Progenitor cell of endocrine pancreas (in vitro differentiated cells): ENCODE measurements around the gene HTR3E. TPM values are rescaled to one million over a fixed set of nuclear protein-coding genes. Genes with fewer than 3 reads are reported as not detected.

Source experiments
- DNase-seq: peaks from one replicate; pipeline ENCODE4 v3.0.0; 2021; ENCODE audit warnings: low spot score; ENCODE audit not compliant: unreplicated experiment
- H3K27ac Mint-ChIP-seq: 2 replicates; pipeline ENCODE4 v1.8.0; 2021; ENCODE audit warnings: mild to moderate bottlenecking, moderate library complexity, mixed read lengths
- H3K27me3 Mint-ChIP-seq: 2 replicates; pipeline ENCODE4 v1.8.0; 2021; ENCODE audit warnings: mixed read lengths
- H3K36me3 Mint-ChIP-seq: 2 replicates; pipeline ENCODE4 v1.8.0; 2022; ENCODE audit warnings: mixed read lengths; ENCODE audit not compliant: insufficient read depth
- H3K4me1 Mint-ChIP-seq: 2 replicates; pipeline ENCODE4 v1.8.0; 2021; ENCODE audit warnings: low read depth, mixed read lengths
- H3K4me3 Mint-ChIP-seq: 2 replicates; pipeline ENCODE4 v1.8.0; 2021; ENCODE audit warnings: low read depth, mild to moderate bottlenecking, moderate library complexity, mixed read lengths
- H3K9me3 Mint-ChIP-seq: 2 replicates; pipeline ENCODE4 v1.8.0; 2021; ENCODE audit warnings: low read depth, mixed read lengths
- total RNA-seq: library from RNA; stranded (reverse); gene quantifications from 2 replicates; pipeline ENCODE4 v1.2.1, GENCODE V29; 2021
- TF ChIP-seq, protein P1 (sequence below): fragments of 200-600 bp; sonication (generic); IDR thresholded peaks from one replicate; pipeline ENCODE4 v1.5.0; 2021; ENCODE audit warnings: antibody characterized with exemption, mild to moderate bottlenecking; ENCODE audit not compliant: unreplicated experiment

Gene HTR3E
- total RNA-seq, 1 donor from 2014 or later, result not detected

DNA sequence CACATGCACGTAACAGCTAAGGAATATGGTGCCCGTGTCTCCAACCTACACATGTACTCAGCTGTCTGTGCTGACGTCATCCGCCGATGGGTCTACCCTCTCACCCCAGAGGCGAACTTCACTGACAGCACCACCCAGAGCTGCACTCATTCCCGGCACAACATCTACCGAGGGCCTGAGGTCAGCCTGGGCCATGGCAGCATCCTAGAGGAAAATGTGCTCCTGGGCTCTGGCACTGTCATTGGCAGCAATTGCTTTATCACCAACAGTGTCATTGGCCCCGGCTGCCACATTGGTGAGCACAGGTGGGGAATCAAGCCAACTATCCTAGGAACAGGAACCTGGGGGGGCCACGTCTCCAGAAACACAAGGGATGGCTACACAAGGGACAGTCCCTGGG is 43.6 kb downstream of the HTR3E start:
- peaks cover 11% of the 10 kb centered on the region for H3K36me3 Mint-ChIP-seq
- no peaks in the 10 kb centered on the region for H3K27me3 Mint-ChIP-seq
- TF ChIP-seq, protein P1, sequence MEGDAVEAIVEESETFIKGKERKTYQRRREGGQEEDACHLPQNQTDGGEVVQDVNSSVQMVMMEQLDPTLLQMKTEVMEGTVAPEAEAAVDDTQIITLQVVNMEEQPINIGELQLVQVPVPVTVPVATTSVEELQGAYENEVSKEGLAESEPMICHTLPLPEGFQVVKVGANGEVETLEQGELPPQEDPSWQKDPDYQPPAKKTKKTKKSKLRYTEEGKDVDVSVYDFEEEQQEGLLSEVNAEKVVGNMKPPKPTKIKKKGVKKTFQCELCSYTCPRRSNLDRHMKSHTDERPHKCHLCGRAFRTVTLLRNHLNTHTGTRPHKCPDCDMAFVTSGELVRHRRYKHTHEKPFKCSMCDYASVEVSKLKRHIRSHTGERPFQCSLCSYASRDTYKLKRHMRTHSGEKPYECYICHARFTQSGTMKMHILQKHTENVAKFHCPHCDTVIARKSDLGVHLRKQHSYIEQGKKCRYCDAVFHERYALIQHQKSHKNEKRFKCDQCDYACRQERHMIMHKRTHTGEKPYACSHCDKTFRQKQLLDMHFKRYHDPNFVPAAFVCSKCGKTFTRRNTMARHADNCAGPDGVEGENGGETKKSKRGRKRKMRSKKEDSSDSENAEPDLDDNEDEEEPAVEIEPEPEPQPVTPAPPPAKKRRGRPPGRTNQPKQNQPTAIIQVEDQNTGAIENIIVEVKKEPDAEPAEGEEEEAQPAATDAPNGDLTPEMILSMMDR, result no peak
- no peak overlapping the region for H3K4me3 Mint-ChIP-seq
- no peak overlapping the region for H3K27ac Mint-ChIP-seq
- no peaks in the 10 kb centered on the region for H3K9me3 Mint-ChIP-seq
- H3K4me1 Mint-ChIP-seq, result peaks cover 14% of the 10 kb centered on the region
- DNase-seq, result no peak

DNA sequence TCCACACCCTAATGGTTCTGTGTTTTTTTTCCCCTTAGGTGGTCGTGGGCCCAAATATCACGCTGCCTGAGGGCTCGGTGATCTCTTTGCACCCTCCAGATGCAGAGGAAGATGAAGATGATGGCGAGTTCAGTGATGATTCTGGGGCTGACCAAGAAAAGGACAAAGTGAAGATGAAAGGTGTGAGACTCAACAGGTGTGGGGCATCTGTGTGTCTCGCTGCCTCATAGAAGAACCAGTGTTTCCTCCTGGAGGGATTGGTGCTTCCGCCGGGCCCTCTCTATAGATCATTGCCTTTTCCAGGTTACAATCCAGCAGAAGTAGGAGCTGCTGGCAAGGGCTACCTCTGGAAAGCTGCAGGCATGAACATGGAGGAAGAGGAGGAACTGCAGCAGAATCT is 45.3 kb downstream of the HTR3E start:
- no peaks in the 10 kb centered on the region for H3K4me1 Mint-ChIP-seq
- no peaks in the 10 kb centered on the region for H3K9me3 Mint-ChIP-seq
- DNase-seq, result no peak
- H3K4me3 Mint-ChIP-seq, result no peak overlapping the region
- TF ChIP-seq, protein P1, result no peak
- H3K27ac Mint-ChIP-seq, result peak overlapping the region; percentile 24
- H3K27me3 Mint-ChIP-seq, result no peaks in the 10 kb centered on the region
- peaks cover 11% of the 10 kb centered on the region for H3K36me3 Mint-ChIP-seq

DNA sequence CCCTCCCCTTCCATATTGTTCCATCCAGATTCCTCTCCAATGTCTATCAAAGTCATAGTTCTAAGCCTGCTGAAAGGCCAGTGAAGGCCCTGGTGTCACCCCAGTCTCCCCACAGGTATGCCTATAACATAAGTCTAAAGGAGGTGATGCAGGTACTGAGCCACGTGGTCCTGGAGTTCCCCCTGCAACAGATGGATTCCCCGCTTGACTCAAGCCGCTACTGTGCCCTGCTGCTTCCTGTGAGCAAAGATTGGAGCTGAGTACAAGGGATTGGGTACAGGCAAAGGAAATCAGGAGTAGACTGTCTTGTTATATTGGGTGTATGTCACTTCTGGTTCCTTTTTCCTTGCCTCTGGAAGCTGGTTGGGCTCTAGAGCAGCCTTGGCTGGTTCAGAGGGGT is 46.5 kb downstream of the HTR3E start:
- TF ChIP-seq, protein P1, result no peak
- Mint-ChIP-seq H3K4me3 (no peak overlapping the region), H3K9me3 (no peaks in the 10 kb centered on the region), H3K4me1 (no peaks in the 10 kb centered on the region), H3K36me3 (peaks cover 11% of the 10 kb centered on the region), H3K27ac (no peak overlapping the region), H3K27me3 (no peaks in the 10 kb centered on the region)
- DNase-seq, result no peak

DNA sequence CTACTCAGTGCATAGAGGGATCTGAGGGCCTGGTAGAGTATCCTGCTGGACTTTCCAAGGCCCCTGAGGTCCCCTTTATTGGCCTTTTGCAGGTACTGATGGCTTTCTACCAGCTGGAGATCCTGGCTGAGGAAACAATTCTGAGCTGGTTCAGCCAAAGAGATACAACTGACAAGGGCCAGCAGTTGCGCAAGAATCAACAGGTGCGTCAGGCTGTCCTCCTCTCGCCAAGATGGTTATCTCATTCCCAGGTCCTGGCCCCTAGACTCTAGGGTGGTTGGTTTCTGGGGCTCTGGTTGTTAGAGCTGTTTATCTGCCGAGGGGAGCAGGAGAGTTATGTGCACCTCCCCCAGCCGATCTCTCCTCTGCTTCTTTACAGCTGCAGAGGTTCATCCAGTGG is 47.6 kb downstream of the HTR3E start:
- Mint-ChIP-seq H3K36me3 (peaks cover 11% of the 10 kb centered on the region), H3K9me3 (no peaks in the 10 kb centered on the region), H3K4me3 (no peak overlapping the region), H3K27me3 (no peaks in the 10 kb centered on the region), H3K4me1 (no peaks in the 10 kb centered on the region), H3K27ac (no peak overlapping the region)
- TF ChIP-seq, protein P1, result no peak
- DNase-seq, result no peak

DNA sequence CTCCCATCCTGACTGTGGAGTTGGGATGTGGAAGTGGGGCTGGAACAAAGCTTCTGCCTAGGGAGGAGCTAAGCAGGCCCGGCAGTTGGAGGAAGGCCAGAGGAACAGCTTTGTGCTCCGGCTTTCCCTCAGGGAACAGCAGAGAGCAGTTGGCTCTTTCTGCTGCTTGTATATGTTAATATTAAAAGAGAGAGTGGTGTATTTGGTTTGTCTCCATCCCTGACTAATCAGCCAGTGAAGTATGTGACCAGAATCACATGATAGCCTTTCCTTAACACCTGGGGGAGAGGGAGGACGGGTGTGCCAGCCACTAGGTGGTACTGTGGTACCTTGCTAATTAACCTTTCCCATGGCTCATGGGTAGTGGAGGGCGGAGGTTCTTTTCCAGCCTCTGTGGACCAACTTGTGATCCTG is 48.3 kb downstream of the HTR3E start:
- no peak for DNase-seq
- TF ChIP-seq, protein P1, result peak; percentile 46
- H3K9me3 Mint-ChIP-seq, result no peaks in the 10 kb centered on the region
- no peaks in the 10 kb centered on the region for H3K4me1 Mint-ChIP-seq
- no peak overlapping the region for H3K4me3 Mint-ChIP-seq
- no peaks in the 10 kb centered on the region for H3K27me3 Mint-ChIP-seq
- H3K36me3 Mint-ChIP-seq, result peaks cover 8% of the 10 kb centered on the region
- H3K27ac Mint-ChIP-seq, result peak overlapping the region; percentile 78
